ENCODE results near the gene PLCL2.

GRCh38 chr3:16935781-16936180, 51.0 kb downstream of the PLCL2 start:
- TF ChIP-seq, protein P1, sequence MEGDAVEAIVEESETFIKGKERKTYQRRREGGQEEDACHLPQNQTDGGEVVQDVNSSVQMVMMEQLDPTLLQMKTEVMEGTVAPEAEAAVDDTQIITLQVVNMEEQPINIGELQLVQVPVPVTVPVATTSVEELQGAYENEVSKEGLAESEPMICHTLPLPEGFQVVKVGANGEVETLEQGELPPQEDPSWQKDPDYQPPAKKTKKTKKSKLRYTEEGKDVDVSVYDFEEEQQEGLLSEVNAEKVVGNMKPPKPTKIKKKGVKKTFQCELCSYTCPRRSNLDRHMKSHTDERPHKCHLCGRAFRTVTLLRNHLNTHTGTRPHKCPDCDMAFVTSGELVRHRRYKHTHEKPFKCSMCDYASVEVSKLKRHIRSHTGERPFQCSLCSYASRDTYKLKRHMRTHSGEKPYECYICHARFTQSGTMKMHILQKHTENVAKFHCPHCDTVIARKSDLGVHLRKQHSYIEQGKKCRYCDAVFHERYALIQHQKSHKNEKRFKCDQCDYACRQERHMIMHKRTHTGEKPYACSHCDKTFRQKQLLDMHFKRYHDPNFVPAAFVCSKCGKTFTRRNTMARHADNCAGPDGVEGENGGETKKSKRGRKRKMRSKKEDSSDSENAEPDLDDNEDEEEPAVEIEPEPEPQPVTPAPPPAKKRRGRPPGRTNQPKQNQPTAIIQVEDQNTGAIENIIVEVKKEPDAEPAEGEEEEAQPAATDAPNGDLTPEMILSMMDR (IDR thresholded peaks at IDR 0.05), result no peak
- TF ChIP-seq POLR2A (IDR thresholded peaks at IDR 0.05; ENCODE audit: low read depth), result no peak

Data from esophagus muscularis mucosa (tissue), 3 donors.